HepG2 (cell line): ENCODE data around the gene ZFP37. TPM values are rescaled to one million over a fixed set of nuclear protein-coding genes. Genes with fewer than 3 reads are reported as not detected.

Experiments used
- ASH2L ChIP-seq: fragments of 300-600, 200-600 bp; sonication (generic); IDR thresholded peaks from 2 replicates; pipeline ENCODE4 v1.7.0; 2017; ENCODE audit warnings: low read depth, mild to moderate bottlenecking, moderate library complexity, mixed read lengths, low read length; ENCODE audit not compliant: insufficient read length
- CHCHD3 ChIP-seq: sonication (generic); formaldehyde crosslinking; IDR thresholded peaks from 2 replicates; pipeline ENCODE4 v1.8.0; 2022; ENCODE audit warnings: mild to moderate bottlenecking, missing genetic modification reagents, moderate library complexity
- HNF1B ChIP-seq: sonication (generic); formaldehyde crosslinking; IDR thresholded peaks from 2 replicates; pipeline ENCODE4 v1.5.1; 2020; ENCODE audit warnings: mild to moderate bottlenecking, moderate library complexity, missing genetic modification reagents
- KDM3A ChIP-seq: IDR thresholded peaks from 2 replicates; pipeline ENCODE4 v1.6.1; 2018; ENCODE audit warnings: low read depth, missing compliant biosample characterization
- MAF1 ChIP-seq: sonication (generic); formaldehyde crosslinking; IDR thresholded peaks from 2 replicates; pipeline ENCODE4 v1.5.0; 2020; ENCODE audit warnings: missing genetic modification reagents, borderline replicate concordance
- MLX ChIP-seq: IDR thresholded peaks from 2 replicates; pipeline ENCODE4 v1.6.1; 2016
- PAF1 ChIP-seq: IDR thresholded peaks from 2 replicates; pipeline ENCODE4 v1.6.1; 2016; ENCODE audit warnings: missing genetic modification reagents, missing compliant biosample characterization
- REST ChIP-seq, 2 experiments: IDR thresholded peaks; 2 replicates each; pipeline ENCODE4 v1.6.1; 2011 to 2012; ENCODE audit warnings: low read length in 2 of 2, borderline replicate concordance in 1 of 2, low read depth in 1 of 2, mild to moderate bottlenecking in 1 of 2, moderate library complexity in 1 of 2
- RFX5 ChIP-seq: IDR thresholded peaks from 2 replicates; pipeline ENCODE4 v1.6.1; 2011; ENCODE audit warnings: low read depth, low read length, improper control_type of control experiment
- SALL2 ChIP-seq: sonication (generic); formaldehyde crosslinking; IDR thresholded peaks from 2 replicates; pipeline ENCODE4 v1.8.1; 2023; ENCODE audit warnings: mild to moderate bottlenecking, missing genetic modification reagents, inconsistent platforms
- SP4 ChIP-seq: sonication (generic); formaldehyde crosslinking; IDR thresholded peaks from 2 replicates; pipeline ENCODE4 v1.8.1; 2023; ENCODE audit warnings: mild to moderate bottlenecking, missing genetic modification reagents
- THAP8 ChIP-seq: sonication (generic); formaldehyde crosslinking; IDR thresholded peaks from 2 replicates; pipeline ENCODE4 v1.5.1; 2020; ENCODE audit warnings: missing genetic modification reagents, mild to moderate bottlenecking, borderline replicate concordance
- UBTF ChIP-seq: sonication (generic); formaldehyde crosslinking; IDR thresholded peaks from 2 replicates; pipeline ENCODE4 v1.4.0; 2020; ENCODE audit warnings: mild to moderate bottlenecking, missing genetic modification reagents
- XRCC5 ChIP-seq: fragments of 200-400 bp; formaldehyde crosslinking; optimal IDR thresholded peaks from 2 replicates; pipeline ENCODE3; 2017; ENCODE audit warnings: mild to moderate bottlenecking, low read length
- ZMAT3 ChIP-seq: sonication (generic); formaldehyde crosslinking; conservative IDR thresholded peaks from 2 replicates; pipeline ENCODE4 v1.7.0; 2021; ENCODE audit warnings: missing genetic modification reagents
- ZNF335 ChIP-seq: sonication (generic); formaldehyde crosslinking; IDR thresholded peaks from 2 replicates; pipeline ENCODE4 v1.4.0; 2020; ENCODE audit warnings: missing genetic modification reagents
- ZNF773 ChIP-seq: sonication (generic); formaldehyde crosslinking; IDR thresholded peaks from 2 replicates; pipeline ENCODE4 v1.4.0; 2020; ENCODE audit warnings: missing genetic modification reagents, borderline replicate concordance
- ZNF816 ChIP-seq: sonication (generic); formaldehyde crosslinking; IDR thresholded peaks from 2 replicates; pipeline ENCODE4 v1.8.0; 2022; ENCODE audit warnings: missing genetic modification reagents, mild to moderate bottlenecking, borderline replicate concordance
- polyA plus RNA-seq, 8 experiments: library from polyadenylated mRNA; depleted of rRNA in 3 of 8; stranded (reverse) in 7 of 8; unstranded in 1 of 8; fragments of >200 nt; fragmentation: Illumina TruSeq in 4 of 8; extraction: Trizol in 4 of 8; gene quantifications; 2 replicates each; pipeline versions ENCODE4 v1.2.1 to v1.2.3, GENCODE V29; 2011 to 2016; ENCODE audit warnings: low read depth in 4 of 8, missing spikeins in 1 of 8, mixed read lengths in 1 of 8; ENCODE audit not compliant: insufficient read depth in 1 of 8
- total RNA-seq, 5 experiments: library from RNA; depleted of rRNA; stranded (reverse); fragments of >200 nt; fragmentation: Illumina TruSeq; extraction: Trizol; gene quantifications; 2 replicates each; pipeline ENCODE4 v1.2.3, GENCODE V29; 2016; ENCODE audit warnings: low read depth in 1 of 5

ZFP37 gene
- total and polyA plus RNA-seq, 2 of the 13 experiments (the other 11 are each of a cell fraction or from before 2014, with no cell fraction given) = 1.1 to 3.7 TPM

DNA sequence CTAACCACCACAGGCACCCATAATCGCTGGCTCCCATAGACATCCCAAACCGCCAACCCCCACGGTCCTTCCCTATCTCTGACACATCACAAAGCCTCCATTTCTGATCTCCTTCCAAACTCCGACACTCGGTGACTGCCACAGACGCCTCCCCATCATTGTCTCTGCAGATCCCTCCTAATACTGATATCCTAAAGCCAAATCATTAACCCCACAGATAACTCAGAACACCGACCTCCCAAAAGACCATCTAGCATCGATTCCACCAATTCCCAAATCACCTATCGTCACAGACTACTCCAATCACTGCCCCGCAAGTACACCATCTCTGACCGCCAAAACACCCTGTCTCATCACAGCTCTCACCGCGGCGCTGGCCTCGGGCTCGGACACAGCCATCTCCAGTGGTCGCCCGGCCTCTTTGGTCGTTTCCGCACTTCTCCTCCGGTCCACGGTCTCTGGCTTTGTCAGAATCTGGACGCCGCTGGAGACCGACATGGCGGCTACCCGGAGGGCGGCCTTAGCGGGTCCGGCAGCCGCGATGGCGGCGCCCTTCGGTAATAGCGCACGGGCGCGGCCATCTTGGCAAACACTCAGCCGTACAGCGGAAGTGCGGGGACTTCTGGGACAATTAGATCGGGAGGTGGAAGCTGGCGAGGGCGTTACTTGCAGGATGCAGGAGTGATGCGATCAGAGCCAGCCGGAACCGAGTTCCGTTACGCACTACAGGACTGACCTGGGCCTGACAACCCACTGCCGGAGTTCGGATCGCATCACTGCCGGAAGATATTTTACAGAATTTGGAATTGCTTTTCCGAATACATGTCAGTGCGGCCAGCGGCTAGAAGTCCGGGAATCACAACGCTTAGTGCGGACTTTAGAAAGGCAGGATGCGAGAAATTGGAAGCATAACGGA, at the start of gene ZFP37 (continued):
- TF ChIP-seq SALL2 (CRISPR knock-in tag) = peak; percentile 57; the same call in 1 of the 2 replicates
- TF ChIP-seq ZNF816 (CRISPR knock-in tag) = no peak
- TF ChIP-seq ZNF335 = no peak
- no peak; the same call in 1 of the 2 replicates for TF ChIP-seq ZMAT3 (CRISPR knock-in tag)
- TF ChIP-seq ASH2L = peak; percentile 55
- TF ChIP-seq XRCC5 = no peak
- peak; percentile 62; the same call in 1 of the 2 replicates for TF ChIP-seq MAF1 (CRISPR knock-in tag)
- TF ChIP-seq RFX5 = no peak
- TF ChIP-seq ZNF773 (CRISPR knock-in tag) = no peak
- no peak for TF ChIP-seq CHCHD3 (CRISPR knock-in tag)
- no peak for TF ChIP-seq PAF1 (CRISPR knock-in tag)
- TF ChIP-seq UBTF (CRISPR knock-in tag) = peak; percentile 63
- no peak; the same call in 1 of the 2 replicates for TF ChIP-seq MLX (CRISPR knock-in tag)
- no peak for TF ChIP-seq REST (IDR thresholded peaks at IDR 0.05; ENCODE audit: borderline replicate concordance in 1 of 2, low read depth in 1 of 2, low read length in 2 of 2)
- peak; percentile 90 for TF ChIP-seq HNF1B (CRISPR knock-in tag)
- TF ChIP-seq KDM3A (CRISPR knock-in tag) = peak; percentile 87; the same call in 1 of the 2 replicates
- TF ChIP-seq THAP8 (CRISPR knock-in tag) = no peak; the same call in 1 of the 2 replicates
- TF ChIP-seq SP4 (CRISPR knock-in tag) = peak; percentile 62; the same call in 1 of the 2 replicates
